CD14-positive monocyte (primary cell): ENCODE measurements around the gene ZC3H4. TPM values are rescaled to one million over a fixed set of nuclear protein-coding genes. Genes with fewer than 3 reads are reported as not detected.

Experiments used
- DNase-seq, 3 donors: peaks; one replicate each; pipeline ENCODE4 v3.0.0-alpha.2; 2011 to 2022
- H2AFZ ChIP-seq: 2 replicates; pipeline ENCODE4 v1.6.0; 2012; ENCODE audit warnings: mild to moderate bottlenecking, low read depth, low read length, inconsistent platforms; ENCODE audit not compliant: insufficient read depth, poor library complexity, severe bottlenecking
- H3K27ac ChIP-seq, 2 donors: 1 replicate in 1 of 2; 2 replicates in 1 of 2; pipeline ENCODE4 v1.5.1; 2012 to 2013; ENCODE audit warnings: low read length in 2 of 2, control low read depth in 1 of 2, inconsistent platforms in 1 of 2, low read depth in 1 of 2, mild to moderate bottlenecking in 1 of 2
- H3K27me3 ChIP-seq, 2 donors: one replicate each; pipeline versions ENCODE4 v1.6.0 to v1.6.1; 2011 to 2013; ENCODE audit warnings: low read length in 2 of 2; ENCODE audit not compliant: control insufficient read depth in 2 of 2, insufficient read depth in 2 of 2
- H3K36me3 ChIP-seq, 2 donors: replicated peaks in 1 of 2; 1 replicate in 1 of 2; 2 replicates in 1 of 2; pipeline versions ENCODE4 v1.5.1 to v1.6.1; 2012 to 2013; ENCODE audit warnings: low read length in 2 of 2, control low read depth in 1 of 2, inconsistent platforms in 1 of 2, mild to moderate bottlenecking in 1 of 2; ENCODE audit not compliant: insufficient read depth in 2 of 2, control insufficient read depth in 1 of 2
- H3K4me1 ChIP-seq, 2 donors: 1 replicate in 1 of 2; 2 replicates in 1 of 2; pipeline versions ENCODE4 v1.5.1 to v1.6.1; 2012 to 2013; ENCODE audit warnings: low read length in 2 of 2, control low read depth in 1 of 2, inconsistent platforms in 1 of 2, mild to moderate bottlenecking in 1 of 2, moderate library complexity in 1 of 2; ENCODE audit not compliant: insufficient read depth in 2 of 2, control insufficient read depth in 1 of 2
- H3K4me2 ChIP-seq: replicated peaks from 2 replicates; pipeline ENCODE3; 2012; ENCODE audit warnings: low read length, moderate library complexity, mild to moderate bottlenecking; ENCODE audit not compliant: poor library complexity, severe bottlenecking; ENCODE audit errors: extremely low read depth
- H3K4me3 ChIP-seq, 3 experiments: fragments of 200-600 bp in 1 of 3; sonication (generic) in 1 of 3; replicated peaks in 1 of 3; 1 replicate in 2 of 3; 2 replicates in 1 of 3; pipeline ENCODE4 v1.5.1; 2011 to 2013; ENCODE audit warnings: low read length in 3 of 3, mild to moderate bottlenecking in 3 of 3, control low read depth in 2 of 3, low read depth in 2 of 3, inconsistent platforms in 1 of 3, moderate library complexity in 1 of 3
- H3K79me2 ChIP-seq: 2 replicates; pipeline ENCODE4 v1.6.0; 2012; ENCODE audit warnings: mild to moderate bottlenecking, control low read depth, inconsistent platforms, low read length, moderate library complexity; ENCODE audit not compliant: insufficient read depth
- H3K9ac ChIP-seq: 2 replicates; pipeline ENCODE4 v1.6.0; 2017; ENCODE audit warnings: low read length, mild to moderate bottlenecking; ENCODE audit not compliant: insufficient read depth, poor library complexity, severe bottlenecking
- H3K9me3 ChIP-seq, 2 donors: replicated peaks in 1 of 2; 1 replicate in 1 of 2; 2 replicates in 1 of 2; pipeline versions ENCODE4 v1.5.1 to v1.6.1; 2012 to 2013; ENCODE audit warnings: low read length in 2 of 2, control low read depth in 1 of 2; ENCODE audit not compliant: control insufficient read depth in 1 of 2, insufficient read depth in 1 of 2
- H4K20me1 ChIP-seq: 2 replicates; pipeline ENCODE4 v1.6.0; 2012; ENCODE audit warnings: mild to moderate bottlenecking, low read length, control low read depth, moderate library complexity; ENCODE audit not compliant: insufficient read depth
- H3K27ac Mint-ChIP-seq, 7 donors: one replicate each; pipeline ENCODE4 v1.8.0; 2020; ENCODE audit warnings: mild to moderate bottlenecking in 7 of 7, mixed read lengths in 7 of 7, moderate library complexity in 6 of 7, inconsistent platforms in 2 of 7
- H3K27me3 Mint-ChIP-seq, 3 donors: one replicate each; pipeline ENCODE4 v1.8.0; 2021 to 2022; ENCODE audit warnings: low read depth in 3 of 3, mild to moderate bottlenecking in 3 of 3, mixed read lengths in 3 of 3, moderate library complexity in 3 of 3, inconsistent platforms in 1 of 3
- H3K36me3 Mint-ChIP-seq, 2 donors: one replicate each; pipeline ENCODE4 v1.8.0; 2020; ENCODE audit warnings: mixed read lengths in 2 of 2, inconsistent platforms in 1 of 2, mild to moderate bottlenecking in 1 of 2
- H3K4me1 Mint-ChIP-seq: one replicate; pipeline ENCODE4 v1.8.0; 2020; ENCODE audit warnings: mild to moderate bottlenecking, mixed read lengths
- H3K4me3 Mint-ChIP-seq, 2 donors: one replicate each; pipeline ENCODE4 v1.8.0; 2020; ENCODE audit warnings: mild to moderate bottlenecking in 2 of 2, mixed read lengths in 2 of 2, moderate library complexity in 1 of 2
- H3K9me3 Mint-ChIP-seq, 7 donors: one replicate each; pipeline ENCODE4 v1.8.0; 2020 to 2022; ENCODE audit warnings: mixed read lengths in 7 of 7, mild to moderate bottlenecking in 6 of 7, moderate library complexity in 6 of 7, inconsistent platforms in 2 of 7
- CTCF ChIP-seq: fragments of 200-600 bp; IDR thresholded peaks from one replicate; pipeline ENCODE4 v1.8.0; 2022; ENCODE audit warnings: antibody characterized with exemption, mild to moderate bottlenecking
- WGBS: methylation state at CpG from one replicate; pipeline ENCODE4 v1.1.5; 2013; ENCODE audit warnings: missing lambda C conversion rate; ENCODE audit not compliant: insufficient coverage; 5-methylcytosine and 5-hydroxymethylcytosine counted together
- intact Hi-C, 2 donors: fragments of 100-400 bp; cut with micrococcal nuclease; formaldehyde crosslinking; loops; one replicate each; pipeline versions ENCODE4 v1.15.0 to v1.15.1; 2023
- polyA plus RNA-seq, 3 donors: library from polyadenylated mRNA; depleted of rRNA in 1 of 3; unstranded in 2 of 3; stranded (reverse) in 1 of 3; fragments of 300-500 nt in 2 of 3; fragments of >200 nt in 1 of 3; fragmentation: Illumina TruSeq in 2 of 3; gene quantifications; 1 replicate in 2 of 3; 2 replicates in 1 of 3; pipeline ENCODE4 v1.2.3, GENCODE V29; 2012 to 2021

ZC3H4 gene
- polyA plus RNA-seq, 3 donors, result 0.24 to 9.9 (median 0.60) TPM

DNA sequence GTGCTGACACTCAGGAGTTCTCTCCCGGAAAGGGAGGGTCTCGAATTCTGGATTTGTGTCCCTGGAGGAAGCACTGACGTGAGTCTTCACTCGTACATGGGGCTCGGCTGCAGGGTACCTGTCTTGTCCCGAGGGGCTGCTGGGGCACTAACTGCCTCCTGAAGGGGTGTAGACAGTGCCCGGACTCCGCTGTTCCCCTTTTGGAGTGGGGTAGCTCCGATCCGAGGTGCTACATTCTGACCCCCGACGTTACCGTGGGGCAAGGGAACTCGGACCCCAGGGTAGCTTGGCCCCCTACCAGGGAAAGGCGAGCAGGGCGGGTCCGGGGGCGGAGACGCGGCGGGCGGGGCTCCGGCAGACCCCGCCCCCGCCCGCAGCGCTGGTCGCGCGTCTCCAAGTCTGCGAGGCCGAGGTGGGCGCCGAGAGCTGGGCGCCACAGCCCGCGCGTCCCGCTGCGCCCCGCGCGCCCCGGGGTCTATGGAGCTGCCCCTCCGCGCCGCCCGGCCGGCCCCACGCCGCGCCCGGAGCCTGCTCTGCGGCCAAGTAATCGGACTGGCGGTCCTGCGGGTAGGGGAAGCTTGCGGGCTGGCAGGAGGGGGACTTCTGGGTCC lies 94.0 kb downstream of the ZC3H4 start, which contains the start of gene NPAS1:
NPAS1 (plus strand) TSS at position 407 of the 611 bp plus-strand sequence. CDS start 1,211 bp downstream, outside the sequence.
- Histone ChIP-seq H4K20me1 (no peaks in the 10 kb centered on the region), H3K9ac (no peak within 1 kb of the TSS), H3K9me3 (peaks cover 0 to 9% of the 10 kb centered on the region in 2 donors), H3K4me2 (peak within 1 kb of the TSS; percentile 26), H3K4me3 (no peak within 1 kb of the TSS), H3K36me3 (no peaks in the 10 kb centered on the region), H3K79me2 (no peaks in the 10 kb centered on the region), H3K27me3 (peaks cover 46 to 61% of the 10 kb centered on the region in 2 donors), H2AFZ (no peak within 1 kb of the TSS), H3K27ac (no peak within 1 kb of the TSS), H3K4me1 (peaks cover 0 to 12% of the 10 kb centered on the region in 2 donors)
- Mint-ChIP-seq H3K4me1 (peaks cover 10% of the 10 kb centered on the region), H3K36me3 (peaks cover 0 to 2% of the 10 kb centered on the region in 2 donors), H3K27me3 (peaks cover 59 to 85% (median 81%) of the 10 kb centered on the region in 3 donors), H3K4me3 (peak within 1 kb of the TSS; percentile 16 to 77), H3K27ac (peak within 1 kb of the TSS in 1 of 7 donors; percentile 57), H3K9me3 (peaks cover 0 to 6% (median 3%) of the 10 kb centered on the region in 7 donors)
- intact Hi-C loops, result no loop called here
- no peak for DNase-seq
- TF ChIP-seq CTCF, result no peak
- 2% methylated on average over 53 of the region's 58 CpGs for WGBS

DNA sequence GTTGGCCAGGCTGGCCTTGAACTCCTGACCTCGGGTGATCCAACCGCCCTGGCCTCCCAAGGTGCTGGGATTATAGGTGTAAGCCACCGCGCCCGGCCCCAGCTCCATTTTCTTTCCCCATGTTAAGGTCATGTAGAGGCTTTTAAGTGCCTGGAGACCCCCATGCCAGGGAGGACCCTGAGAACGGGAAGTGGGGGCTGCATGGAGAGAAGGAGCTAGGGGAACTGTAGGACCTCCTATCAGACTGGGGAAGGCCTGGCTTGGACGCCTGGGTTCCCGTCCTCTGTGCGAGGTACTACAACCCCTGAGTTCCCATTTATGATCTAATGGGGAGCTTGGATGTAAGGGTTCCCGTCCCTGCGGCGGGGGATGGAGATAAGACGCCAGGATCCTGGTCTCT lies 94.7 kb downstream of the ZC3H4 start:
- H3K4me3 ChIP-seq, result no peak overlapping the region
- no peak overlapping the region for H3K9ac ChIP-seq
- no peak overlapping the region for H3K4me2 ChIP-seq
- no peak for TF ChIP-seq CTCF
- Mint-ChIP-seq H3K4me1 (peaks cover 10% of the 10 kb centered on the region), H3K27me3 (peaks cover 56 to 84% (median 78%) of the 10 kb centered on the region in 3 donors), H3K27ac (no peak overlapping the region), H3K36me3 (peaks cover 0 to 2% of the 10 kb centered on the region in 2 donors), H3K4me3 (peak overlapping the region in 1 of 2 donors; percentile 77), H3K9me3 (peaks cover 0 to 6% (median 3%) of the 10 kb centered on the region in 7 donors)
- intact Hi-C loops, result no loop called here
- no peaks in the 10 kb centered on the region for H3K79me2 ChIP-seq
- 33% methylated on average over 8 of the region's 13 CpGs for WGBS
- no peak overlapping the region for H2AFZ ChIP-seq
- no peak overlapping the region for H3K27ac ChIP-seq
- H3K4me1 ChIP-seq, result peaks cover 0 to 12% of the 10 kb centered on the region in 2 donors
- H3K36me3 ChIP-seq, result no peaks in the 10 kb centered on the region
- H4K20me1 ChIP-seq, result no peaks in the 10 kb centered on the region
- no peak for DNase-seq
- peaks cover 42 to 55% of the 10 kb centered on the region in 2 donors for H3K27me3 ChIP-seq
- H3K9me3 ChIP-seq, result peaks cover 0 to 9% of the 10 kb centered on the region in 2 donors

Other genes with a start within 250 kb of the ZC3H4 start
- gene NPAS1, start 93.9 kb downstream of the ZC3H4 start, polyA plus RNA-seq, result not detected
- gene TMEM160, start 65.2 kb downstream of the ZC3H4 start, polyA plus RNA-seq, result 100 to 1,000 TPM in 2 of 3 donors, 10 to 100 TPM in 1; 22.0 to 159 (median 103) TPM
- gene SAE1, start 17.1 kb upstream of the ZC3H4 start, polyA plus RNA-seq, result 10 to 100 TPM; 28.3 to 54.2 (median 46.5) TPM
- gene BBC3, start 117.4 kb upstream of the ZC3H4 start, polyA plus RNA-seq, result 10 to 100 TPM in 1 of 3 donors, 1 to 10 TPM in 2; 2.5 to 17.4 (median 4.8) TPM
- 1 to 10 TPM; 6.3 to 10.0 (median 7.6) TPM for gene CCDC9, start 142.7 kb upstream of the ZC3H4 start, polyA plus RNA-seq
- gene INAFM1, start 161.1 kb upstream of the ZC3H4 start, polyA plus RNA-seq, result 1 to 10 TPM; 6.2 to 7.3 (median 6.5) TPM
- 1,000 to 10,000 TPM in 1 of 3 donors, 100 to 1,000 TPM in 2; 143 to 1,132 (median 320) TPM for gene C5AR1, start 196.1 kb upstream of the ZC3H4 start, polyA plus RNA-seq
- 10 to 100 TPM in 1 of 3 donors, 1 to 10 TPM in 2; 2.4 to 46.9 (median 4.3) TPM for gene C5AR2, start 218.4 kb upstream of the ZC3H4 start, polyA plus RNA-seq
- 10 to 100 TPM in 1 of 3 donors, 1 to 10 TPM in 2; 3.4 to 34.4 (median 3.8) TPM for gene DHX34, start 235.5 kb upstream of the ZC3H4 start, polyA plus RNA-seq